Measurements from ENCODE around the gene GIT2.

Gene GIT2

DNA sequence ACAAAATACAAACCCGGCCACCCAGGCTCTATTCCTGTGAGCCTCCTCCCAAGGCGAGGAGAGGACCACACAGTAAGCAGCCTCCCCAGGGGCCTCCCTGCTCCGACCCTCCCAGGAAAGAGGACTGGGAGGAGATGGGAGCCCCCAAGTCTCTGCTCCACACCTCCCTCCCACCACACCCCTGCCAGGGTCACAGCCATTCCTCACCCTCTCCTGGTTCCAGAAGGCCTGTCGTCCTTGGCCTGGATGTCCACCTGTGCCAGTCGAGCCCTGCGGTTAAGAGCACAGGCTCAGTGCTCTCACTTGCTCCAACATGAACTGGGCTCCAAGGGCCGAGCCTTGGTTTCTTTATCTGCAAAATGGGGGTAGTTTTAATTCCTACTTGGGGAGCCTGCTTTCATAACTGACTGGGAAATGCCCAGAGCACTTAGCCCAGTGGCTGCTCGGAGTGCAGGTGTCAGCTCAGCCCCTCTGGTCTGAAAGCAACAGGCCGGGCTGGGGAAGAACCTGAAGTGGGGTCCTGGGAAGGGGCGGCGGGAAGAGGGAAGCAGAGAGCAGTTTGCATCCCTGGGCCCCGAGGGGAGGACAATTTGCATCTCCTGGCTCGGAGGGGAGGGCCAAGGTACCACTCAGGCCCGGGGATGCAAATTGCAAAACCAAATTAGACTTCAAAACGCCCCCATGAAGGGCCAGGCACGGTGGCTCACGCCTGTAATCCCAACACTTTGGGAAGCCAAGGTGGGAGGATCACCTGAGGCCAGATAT lies 72.5 kb downstream of the GIT2 start:
- H3K36me3 ChIP-seq (ENCODE audit: control insufficient read depth, insufficient read depth, low read length) = no peaks in the 10 kb centered on the region
- H2AFZ ChIP-seq = no peak overlapping the region
- no peak overlapping the region for H3K4me2 ChIP-seq (ENCODE audit: low read length)

DNA sequence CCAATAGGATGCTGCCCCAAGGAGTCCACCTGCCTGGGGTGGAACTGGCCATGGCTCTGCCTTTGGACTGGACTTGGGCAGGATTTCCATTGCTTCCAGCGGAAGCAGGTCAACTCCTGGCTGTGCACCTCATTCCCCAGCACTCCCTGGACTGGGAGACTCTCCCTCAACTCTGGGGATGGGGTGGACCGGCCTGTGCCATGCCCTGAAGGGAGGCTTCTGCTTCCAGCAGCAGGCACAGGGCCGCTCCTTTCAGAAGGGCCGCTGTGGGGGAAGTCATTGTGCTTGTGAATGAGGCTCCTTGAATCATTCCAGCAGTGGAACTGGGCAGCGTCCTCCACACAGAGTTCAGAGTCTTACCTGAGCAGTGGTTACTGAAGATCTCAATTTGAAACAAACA lies 73.1 kb downstream of the GIT2 start:
- H3K36me3 ChIP-seq (ENCODE audit: control insufficient read depth, insufficient read depth, low read length) = no peaks in the 10 kb centered on the region
- H3K27ac ChIP-seq = no peak overlapping the region
- no peak overlapping the region for H3K4me3 ChIP-seq (ENCODE audit: low read depth, low read length)
- no peaks in the 10 kb centered on the region for H3K9me3 ChIP-seq (ENCODE audit: control insufficient read depth, low read length)
- H3K27me3 ChIP-seq (ENCODE audit: control insufficient read depth, insufficient read depth, low read length) = no peaks in the 10 kb centered on the region
- H3K4me1 ChIP-seq = no peaks in the 10 kb centered on the region
- H3K79me2 ChIP-seq = no peaks in the 10 kb centered on the region
- TF ChIP-seq, protein P1, sequence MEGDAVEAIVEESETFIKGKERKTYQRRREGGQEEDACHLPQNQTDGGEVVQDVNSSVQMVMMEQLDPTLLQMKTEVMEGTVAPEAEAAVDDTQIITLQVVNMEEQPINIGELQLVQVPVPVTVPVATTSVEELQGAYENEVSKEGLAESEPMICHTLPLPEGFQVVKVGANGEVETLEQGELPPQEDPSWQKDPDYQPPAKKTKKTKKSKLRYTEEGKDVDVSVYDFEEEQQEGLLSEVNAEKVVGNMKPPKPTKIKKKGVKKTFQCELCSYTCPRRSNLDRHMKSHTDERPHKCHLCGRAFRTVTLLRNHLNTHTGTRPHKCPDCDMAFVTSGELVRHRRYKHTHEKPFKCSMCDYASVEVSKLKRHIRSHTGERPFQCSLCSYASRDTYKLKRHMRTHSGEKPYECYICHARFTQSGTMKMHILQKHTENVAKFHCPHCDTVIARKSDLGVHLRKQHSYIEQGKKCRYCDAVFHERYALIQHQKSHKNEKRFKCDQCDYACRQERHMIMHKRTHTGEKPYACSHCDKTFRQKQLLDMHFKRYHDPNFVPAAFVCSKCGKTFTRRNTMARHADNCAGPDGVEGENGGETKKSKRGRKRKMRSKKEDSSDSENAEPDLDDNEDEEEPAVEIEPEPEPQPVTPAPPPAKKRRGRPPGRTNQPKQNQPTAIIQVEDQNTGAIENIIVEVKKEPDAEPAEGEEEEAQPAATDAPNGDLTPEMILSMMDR (IDR thresholded peaks at IDR 0.05) = no peak
- no peak overlapping the region for H2AFZ ChIP-seq
- no peak overlapping the region for H3K9ac ChIP-seq
- no peak overlapping the region for H3K4me2 ChIP-seq (ENCODE audit: low read length)

More for the DNA sequence above, 72.5 kb downstream of the GIT2 start:
- Histone ChIP-seq H3K27ac (no peak overlapping the region), H3K4me1 (no peaks in the 10 kb centered on the region), H3K4me3 (ENCODE audit: low read depth, low read length) (no peak overlapping the region), H3K9ac (no peak overlapping the region), H3K79me2 (no peaks in the 10 kb centered on the region), H3K27me3 (ENCODE audit: control insufficient read depth, insufficient read depth, low read length) (no peaks in the 10 kb centered on the region), H3K9me3 (ENCODE audit: control insufficient read depth, low read length) (no peaks in the 10 kb centered on the region)
- TF ChIP-seq, protein P1 (IDR thresholded peaks at IDR 0.05) = no peak

DNA sequence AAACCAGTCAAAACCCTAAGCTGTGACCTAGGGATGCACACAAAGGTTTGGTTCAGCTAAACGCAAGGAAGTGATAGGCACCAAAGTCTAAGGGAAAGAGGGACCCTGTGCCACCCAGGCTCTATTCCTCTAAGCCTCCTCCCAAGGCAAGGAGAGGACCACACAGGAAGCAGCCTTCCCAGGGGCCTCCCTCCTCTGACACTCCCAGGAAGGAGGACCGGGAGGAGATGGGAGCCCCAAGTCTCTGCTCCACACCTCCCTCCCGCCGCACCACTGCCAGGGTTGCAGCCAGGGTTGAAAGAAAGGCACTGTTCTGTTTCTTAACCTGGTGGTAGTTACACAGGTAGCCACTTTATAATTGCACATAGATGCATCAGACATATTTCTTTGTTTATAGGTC lies 74.2 kb downstream of the GIT2 start:
- no peaks in the 10 kb centered on the region for H3K27me3 ChIP-seq (ENCODE audit: control insufficient read depth, insufficient read depth, low read length)
- no peaks in the 10 kb centered on the region for H3K4me1 ChIP-seq
- H3K9ac ChIP-seq = no peak overlapping the region
- H3K9me3 ChIP-seq (ENCODE audit: control insufficient read depth, low read length) = no peaks in the 10 kb centered on the region
- H3K27ac ChIP-seq = no peak overlapping the region
- H2AFZ ChIP-seq = no peak overlapping the region
- H3K36me3 ChIP-seq (ENCODE audit: control insufficient read depth, insufficient read depth, low read length) = no peaks in the 10 kb centered on the region
- H3K79me2 ChIP-seq = no peaks in the 10 kb centered on the region
- TF ChIP-seq, protein P1 (IDR thresholded peaks at IDR 0.05) = no peak
- H3K4me2 ChIP-seq (ENCODE audit: low read length) = no peak overlapping the region
- no peak overlapping the region for H3K4me3 ChIP-seq (ENCODE audit: low read depth, low read length)

DNA sequence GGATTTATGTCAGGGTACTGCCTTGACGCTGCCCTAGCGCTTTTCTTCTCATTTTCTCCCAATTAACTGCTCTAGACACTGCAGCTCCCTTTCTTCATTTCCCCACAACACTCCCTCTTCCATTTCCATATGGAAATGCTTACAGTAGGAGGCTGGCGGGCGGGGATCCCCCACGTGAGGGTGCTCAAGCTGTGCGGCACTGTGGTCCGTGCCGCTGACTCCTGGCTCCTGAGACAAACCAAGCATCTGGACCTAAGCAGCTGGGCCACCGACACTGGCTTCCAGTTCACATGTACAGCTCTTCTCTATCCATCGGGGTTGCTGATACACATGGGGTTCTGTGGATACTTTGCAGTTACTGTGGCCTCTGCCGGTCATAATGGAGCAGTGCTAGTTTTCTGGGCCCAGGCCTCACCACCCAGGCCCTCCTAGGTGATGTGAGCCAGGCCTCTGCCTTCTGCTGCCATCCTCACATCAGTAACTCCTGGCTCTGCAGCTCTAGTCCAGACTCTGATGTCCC lies 75.8 kb downstream of the GIT2 start:
- H3K79me2 ChIP-seq = no peaks in the 10 kb centered on the region
- no peaks in the 10 kb centered on the region for H3K27me3 ChIP-seq (ENCODE audit: control insufficient read depth, insufficient read depth, low read length)
- no peaks in the 10 kb centered on the region for H3K4me1 ChIP-seq
- TF ChIP-seq, protein P1 (IDR thresholded peaks at IDR 0.05) = no peak
- H3K9ac ChIP-seq = no peak overlapping the region
- H3K27ac ChIP-seq = no peak overlapping the region
- no peaks in the 10 kb centered on the region for H3K36me3 ChIP-seq (ENCODE audit: control insufficient read depth, insufficient read depth, low read length)
- no peaks in the 10 kb centered on the region for H3K9me3 ChIP-seq (ENCODE audit: control insufficient read depth, low read length)
- H3K4me3 ChIP-seq (ENCODE audit: low read depth, low read length) = no peak overlapping the region
- no peak overlapping the region for H3K4me2 ChIP-seq (ENCODE audit: low read length)
- no peak overlapping the region for H2AFZ ChIP-seq

DNA sequence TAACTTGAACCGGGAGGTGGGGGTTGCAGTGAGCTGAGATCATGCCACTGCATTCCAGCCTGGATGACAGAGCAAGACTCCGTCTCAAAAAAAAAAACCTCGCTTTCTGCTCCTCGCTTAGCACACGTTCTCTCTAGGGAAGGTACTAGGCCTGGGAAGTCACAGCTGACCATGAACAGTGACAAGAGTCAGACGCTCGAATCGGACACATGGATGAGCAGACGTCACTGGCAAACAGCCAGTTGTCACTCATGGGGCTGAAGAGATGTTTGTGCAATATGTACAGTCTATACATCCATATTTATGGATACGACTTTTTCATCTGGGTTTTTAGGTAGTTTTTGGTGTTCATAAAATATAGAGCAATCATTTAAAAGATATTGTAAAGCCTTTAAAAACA lies 76.7 kb downstream of the GIT2 start:
- TF ChIP-seq, protein P1 (IDR thresholded peaks at IDR 0.05) = no peak
- no peaks in the 10 kb centered on the region for H3K4me1 ChIP-seq
- no peaks in the 10 kb centered on the region for H3K9me3 ChIP-seq (ENCODE audit: control insufficient read depth, low read length)
- H3K27me3 ChIP-seq (ENCODE audit: control insufficient read depth, insufficient read depth, low read length) = no peaks in the 10 kb centered on the region
- H2AFZ ChIP-seq = no peak overlapping the region
- no peak overlapping the region for H3K27ac ChIP-seq
- H3K79me2 ChIP-seq = no peaks in the 10 kb centered on the region
- no peak overlapping the region for H3K4me2 ChIP-seq (ENCODE audit: low read length)
- H3K9ac ChIP-seq = no peak overlapping the region
- no peaks in the 10 kb centered on the region for H3K36me3 ChIP-seq (ENCODE audit: control insufficient read depth, insufficient read depth, low read length)
- no peak overlapping the region for H3K4me3 ChIP-seq (ENCODE audit: low read depth, low read length)
